Activated B cell treated with CpG ODN at 0.5 μM for 24 hours (primary cell): ENCODE measurements around the gene LMNA. TPM values are rescaled to one million over a fixed set of nuclear protein-coding genes. Genes with fewer than 3 reads are reported as not detected.

Source experiments
- ATAC-seq: fragments of 200-7000 bp; cut with Tn5 transposase; one replicate; pipeline ENCODE4 v1.10.0; 2021; ENCODE audit warnings: low read depth, mild to moderate bottlenecking, moderate library complexity
- CTCF ChIA-PET: fragments of 350-600 bp; sonication (Branson Sonifier 250); formaldehyde crosslinking; loops from one replicate; lab custom pipeline; 2021; ENCODE audit warnings: antibody characterized with exemption; lab: Charles Lee
- POLR2A ChIA-PET: fragments of 350-600 bp; sonication (Branson Sonifier 250); formaldehyde crosslinking; loops from one replicate; lab custom pipeline; 2021; ENCODE audit warnings: antibody characterized with exemption; lab: Charles Lee
- DNase-seq: peaks from one replicate; pipeline ENCODE4 v3.0.0; 2022
- H3K27ac Mint-ChIP-seq: one replicate; pipeline ENCODE4 v1.8.0; 2020; ENCODE audit warnings: mixed read lengths
- H3K27me3 Mint-ChIP-seq: one replicate; pipeline ENCODE4 v1.8.0; 2021; ENCODE audit warnings: mixed read lengths
- H3K36me3 Mint-ChIP-seq: one replicate; pipeline ENCODE4 v1.8.0; 2021; ENCODE audit warnings: low read depth, mixed read lengths
- H3K4me1 Mint-ChIP-seq: one replicate; pipeline ENCODE4 v1.8.0; 2021; ENCODE audit warnings: mixed read lengths
- H3K4me3 Mint-ChIP-seq: one replicate; pipeline ENCODE4 v1.8.0; 2020; ENCODE audit warnings: mild to moderate bottlenecking, mixed read lengths
- H3K9me3 Mint-ChIP-seq: one replicate; pipeline ENCODE4 v1.8.0; 2020; ENCODE audit warnings: mixed read lengths
- CTCF ChIP-seq: fragments of 200-600 bp; IDR thresholded peaks from one replicate; pipeline ENCODE4 v1.8.0; 2022; ENCODE audit warnings: antibody characterized with exemption, mild to moderate bottlenecking
- intact Hi-C: fragments of 100-400 bp; cut with micrococcal nuclease; formaldehyde crosslinking; loops from one replicate; pipeline ENCODE4 v1.15.1; 2024
- total RNA-seq: library from RNA; stranded (reverse); gene quantifications from 2 replicates; pipeline ENCODE4 v1.2.3, GENCODE V29; 2022

LMNA gene
- total RNA-seq, 1 donor from 2014 or later = 47.5 TPM

GRCh38 chr1:156103521-156103947 is 11.0 kb upstream of the LMNA start:
- DNase-seq (no peak), ATAC-seq (no peak)
- peaks cover 60% of the 10 kb centered on the region for H3K4me1 Mint-ChIP-seq
- H3K9me3 Mint-ChIP-seq = no peaks in the 10 kb centered on the region
- intact Hi-C loops = no loop called here
- H3K27ac Mint-ChIP-seq = peak overlapping the region; percentile 66
- ChIA-PET CTCF (interaction anchor here (1.3 kb wide), 1 partner anchor 27 kb away, joined by 5 read pairs; no protein-coding TSS in a partner anchor), POLR2A (interaction anchor here (1.2 to 1.6 kb wide), 2 partner anchors 16 to 109 kb away, joined by 3 to 5 read pairs; partner anchors contain the start of gene PMF1)
- TF ChIP-seq CTCF = no peak
- H3K36me3 Mint-ChIP-seq = no peaks in the 10 kb centered on the region
- no peak overlapping the region for H3K4me3 Mint-ChIP-seq
- H3K27me3 Mint-ChIP-seq = no peaks in the 10 kb centered on the region

DNA sequence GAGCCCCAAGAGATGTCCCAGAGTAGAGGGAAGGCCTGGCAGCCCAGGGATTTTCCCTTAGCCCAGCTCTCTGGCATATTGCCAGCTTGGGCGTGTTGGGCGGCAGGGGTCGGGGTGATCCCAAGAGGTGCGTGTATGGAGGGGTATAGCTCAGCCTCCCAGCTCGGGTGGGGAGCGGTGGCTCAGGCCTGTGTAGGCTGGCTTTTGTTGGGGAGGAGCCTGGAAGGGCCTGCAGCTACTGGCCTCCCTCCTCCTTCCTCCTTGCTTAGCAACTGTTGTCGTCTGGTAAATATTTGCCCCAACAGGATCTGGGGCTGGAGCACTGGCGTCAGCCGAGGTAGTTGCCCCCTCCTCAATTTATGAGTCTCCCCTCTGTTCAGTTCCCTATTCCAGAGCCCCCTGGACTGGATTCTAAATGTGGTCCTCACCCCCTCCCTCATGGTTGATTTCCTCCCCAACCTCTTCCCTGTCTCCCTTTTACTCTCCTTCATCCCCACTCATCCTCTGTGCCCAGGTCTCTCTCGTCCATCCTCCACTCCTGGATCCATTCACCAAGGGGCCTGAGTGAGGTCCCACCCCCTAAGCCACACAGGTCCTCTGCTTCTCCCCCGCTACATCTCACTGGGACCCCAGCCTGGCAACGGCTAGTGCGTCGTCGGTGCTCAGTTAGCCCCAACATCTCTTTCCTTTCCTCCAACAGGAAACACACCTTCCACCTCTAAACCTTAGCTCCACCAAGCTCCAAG is 10.3 kb upstream of the LMNA start:
- H3K9me3 Mint-ChIP-seq = no peaks in the 10 kb centered on the region
- H3K36me3 Mint-ChIP-seq = no peaks in the 10 kb centered on the region
- H3K4me1 Mint-ChIP-seq = peaks cover 63% of the 10 kb centered on the region
- DNase-seq (peak; percentile 35), ATAC-seq (no peak)
- ChIA-PET CTCF (interaction anchor here (1.3 kb wide), 1 partner anchor 26 kb away, joined by 5 read pairs; no protein-coding TSS in a partner anchor), POLR2A (interaction anchor here (0.6 to 3.5 kb wide), 4 partner anchors 11 to 109 kb away, joined by 3 to 30 read pairs (median 8); partner anchors contain the start of genes LMNA and PMF1)
- H3K27me3 Mint-ChIP-seq = no peaks in the 10 kb centered on the region
- no peak for TF ChIP-seq CTCF
- no peak overlapping the region for H3K4me3 Mint-ChIP-seq
- peak overlapping the region; percentile 66 for H3K27ac Mint-ChIP-seq
- intact Hi-C loops = no loop called here

DNA sequence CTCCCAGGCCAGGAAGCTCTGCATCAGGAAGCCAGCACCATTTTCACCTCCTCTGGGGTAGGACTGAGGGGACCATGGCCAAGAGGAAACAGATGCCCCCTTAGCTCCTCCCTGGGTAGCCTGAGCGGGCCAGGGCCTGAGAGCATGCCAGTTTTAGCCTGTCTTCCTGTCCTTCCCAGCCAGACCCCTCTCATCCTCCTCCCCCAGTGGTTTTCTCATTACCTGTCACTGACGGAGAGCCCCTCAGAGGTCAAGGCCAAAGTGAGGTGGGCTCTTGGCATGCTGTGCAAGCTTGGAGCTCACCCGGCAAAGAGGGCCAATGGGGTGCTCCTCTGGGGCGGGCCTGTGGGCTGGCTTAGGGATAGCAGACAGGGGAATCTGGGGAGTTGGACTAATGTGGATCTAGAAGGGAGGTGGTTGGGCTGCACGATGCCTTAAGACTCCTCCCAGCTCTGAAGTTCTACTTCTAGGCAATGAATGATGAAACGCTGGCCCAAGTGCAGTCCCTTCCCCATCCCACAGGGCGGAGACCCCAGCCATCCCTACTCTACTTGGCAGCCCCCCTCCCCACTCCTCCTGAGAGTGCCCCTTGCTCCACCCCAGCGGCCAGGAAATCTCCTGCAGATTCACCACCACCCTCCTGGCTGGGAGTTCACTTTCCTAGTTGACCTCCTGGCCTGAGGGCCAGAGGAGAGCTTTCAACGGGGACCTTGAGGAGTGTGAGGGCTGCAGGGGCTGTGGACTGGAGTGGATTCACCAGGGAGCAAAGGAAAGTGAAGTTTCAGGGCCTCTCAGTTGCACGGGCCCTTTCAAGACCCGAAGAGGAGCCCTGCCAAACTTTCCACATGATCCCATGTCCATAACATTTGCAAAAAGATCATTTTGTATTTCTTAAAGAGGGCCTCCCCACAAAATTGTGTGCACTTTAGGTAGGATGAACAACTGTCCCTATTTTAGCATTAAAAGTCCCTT is 9.4 kb upstream of the LMNA start:
- H3K27me3 Mint-ChIP-seq = no peaks in the 10 kb centered on the region
- peak overlapping the region; percentile 80 for H3K4me3 Mint-ChIP-seq
- peak overlapping the region; percentile 92 for H3K27ac Mint-ChIP-seq
- H3K4me1 Mint-ChIP-seq = peaks cover 65% of the 10 kb centered on the region
- no peak for TF ChIP-seq CTCF
- ATAC-seq = no peak
- no peak for DNase-seq
- ChIA-PET POLR2A (interaction anchor here (0.6 to 3.8 kb wide), 6 partner anchors 8 to 120 kb away, joined by 3 to 61 read pairs (median 18); partner anchors contain the start of gene LMNA), CTCF (interaction anchor here (1.3 to 3.3 kb wide), 2 partner anchors 8 to 25 kb away, joined by 5 to 29 read pairs; no protein-coding TSS in a partner anchor)
- no peaks in the 10 kb centered on the region for H3K9me3 Mint-ChIP-seq
- intact Hi-C loops = no loop called here
- H3K36me3 Mint-ChIP-seq = no peaks in the 10 kb centered on the region

DNA sequence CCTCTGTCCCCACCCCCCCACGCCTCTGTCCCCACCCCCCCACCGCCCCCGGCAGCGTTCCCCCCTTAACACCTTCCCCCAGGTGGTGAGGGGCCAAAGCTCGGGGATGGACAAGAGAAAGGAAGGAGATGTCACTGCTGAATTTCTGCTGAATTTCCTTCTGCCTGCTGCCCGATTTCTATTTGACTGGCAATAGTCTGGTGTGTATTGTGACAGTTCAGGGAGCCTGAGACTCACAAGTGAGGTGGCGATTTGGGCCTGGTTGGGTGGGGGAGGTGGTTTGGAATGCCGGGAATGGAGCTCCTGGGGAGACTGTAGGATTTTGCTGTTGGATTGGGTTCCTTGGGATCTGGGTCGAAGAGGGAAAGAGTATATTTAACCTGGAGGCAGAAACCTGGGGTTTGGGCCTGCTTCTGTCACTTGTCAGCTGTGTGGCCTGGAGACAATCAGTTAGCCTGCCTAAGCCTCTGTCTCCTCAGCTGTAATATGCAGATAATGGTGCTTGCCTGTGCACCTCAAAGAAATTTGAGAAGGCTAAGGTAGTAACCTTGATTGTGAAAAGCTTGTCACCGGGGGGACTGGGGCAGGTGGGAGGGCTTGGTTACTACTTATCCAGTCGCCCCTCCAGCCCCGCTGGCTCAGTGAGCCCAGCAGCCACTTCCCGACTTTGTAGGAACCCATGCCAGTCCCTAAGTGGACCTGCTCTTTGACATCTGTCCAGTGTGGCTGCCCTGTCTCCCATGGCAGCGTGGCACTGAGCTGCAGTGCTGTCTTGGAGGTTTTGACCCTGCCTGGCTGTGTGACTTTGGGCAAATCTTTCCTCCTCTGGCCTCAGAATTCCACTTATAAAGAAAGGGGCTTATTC is 7.7 kb upstream of the LMNA start:
- Mint-ChIP-seq H3K27me3 (no peaks in the 10 kb centered on the region), H3K4me1 (peaks cover 67% of the 10 kb centered on the region), H3K27ac (peak overlapping the region; percentile 92), H3K9me3 (no peaks in the 10 kb centered on the region), H3K36me3 (no peaks in the 10 kb centered on the region), H3K4me3 (peak overlapping the region; percentile 69)
- POLR2A ChIA-PET = interaction anchor here (0.9 to 3.8 kb wide), 7 partner anchors 9 to 362 kb away, joined by 3 to 61 read pairs (median 6); partner anchors contain the start of genes ARHGEF2 and LMNA
- peak; percentile 2 for ATAC-seq
- intact Hi-C loops = loop anchor here (1.0 to 2.0 kb wide), 5 partner anchors 7 to 48 kb away; partner anchors contain the start of gene LMNA
- no peak for TF ChIP-seq CTCF
- no peak for DNase-seq
- CTCF ChIA-PET = interaction anchor here (0.8 to 3.3 kb wide), 4 partner anchors 10 to 117 kb away, joined by 3 to 29 read pairs (median 6); no protein-coding TSS in a partner anchor
